ENCODE data around the gene DYSF.

DNA sequence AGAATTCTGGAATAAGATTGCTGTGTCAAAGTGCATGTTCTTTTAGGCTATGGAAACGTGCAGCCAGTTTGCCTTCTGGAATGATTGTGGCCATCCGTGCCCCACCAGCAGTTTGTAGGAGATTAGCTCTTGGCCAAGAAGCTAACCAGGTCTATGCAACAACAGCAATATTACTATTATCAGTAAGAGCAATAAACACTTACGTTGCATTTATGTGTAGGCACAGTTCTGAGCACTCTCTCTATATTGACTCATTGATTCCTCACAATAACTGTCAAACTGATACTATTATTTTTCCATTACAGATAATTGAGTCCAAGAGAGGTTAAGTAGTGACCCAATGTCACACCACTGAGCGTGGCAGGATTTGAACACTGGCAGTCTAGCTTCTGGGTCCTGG lies 186.4 kb downstream of the DYSF start:
- TF ChIP-seq, protein P1, sequence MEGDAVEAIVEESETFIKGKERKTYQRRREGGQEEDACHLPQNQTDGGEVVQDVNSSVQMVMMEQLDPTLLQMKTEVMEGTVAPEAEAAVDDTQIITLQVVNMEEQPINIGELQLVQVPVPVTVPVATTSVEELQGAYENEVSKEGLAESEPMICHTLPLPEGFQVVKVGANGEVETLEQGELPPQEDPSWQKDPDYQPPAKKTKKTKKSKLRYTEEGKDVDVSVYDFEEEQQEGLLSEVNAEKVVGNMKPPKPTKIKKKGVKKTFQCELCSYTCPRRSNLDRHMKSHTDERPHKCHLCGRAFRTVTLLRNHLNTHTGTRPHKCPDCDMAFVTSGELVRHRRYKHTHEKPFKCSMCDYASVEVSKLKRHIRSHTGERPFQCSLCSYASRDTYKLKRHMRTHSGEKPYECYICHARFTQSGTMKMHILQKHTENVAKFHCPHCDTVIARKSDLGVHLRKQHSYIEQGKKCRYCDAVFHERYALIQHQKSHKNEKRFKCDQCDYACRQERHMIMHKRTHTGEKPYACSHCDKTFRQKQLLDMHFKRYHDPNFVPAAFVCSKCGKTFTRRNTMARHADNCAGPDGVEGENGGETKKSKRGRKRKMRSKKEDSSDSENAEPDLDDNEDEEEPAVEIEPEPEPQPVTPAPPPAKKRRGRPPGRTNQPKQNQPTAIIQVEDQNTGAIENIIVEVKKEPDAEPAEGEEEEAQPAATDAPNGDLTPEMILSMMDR (IDR thresholded peaks at IDR 0.05; ENCODE audit: low read depth, low read length): no peak
- TF ChIP-seq EZH2phosphoT487 (IDR thresholded peaks at IDR 0.05; ENCODE audit: low read depth): no peak
